DMS79 treated with DMSO at 0.1 percent for 48 hours (cell line): Measurements from ENCODE around the gene EREG.
"Not testable (repeated sequence)": the region's sequence is repeated elsewhere in the genome, so short reads cannot be mapped to it uniquely, and the experiment has no call there.

Experiments
- DNase-seq: peaks from one replicate; lab custom pipeline; 2025; lab: John Stamatoyannopoulos, UW

The EREG gene

GRCh38 chr4:74390677-74391076 lies 25.7 kb downstream of the EREG start:
- no peak for DNase-seq

GRCh38 chr4:74391346-74391745 lies 26.4 kb downstream of the EREG start:
- DNase-seq, result no peak

DNA sequence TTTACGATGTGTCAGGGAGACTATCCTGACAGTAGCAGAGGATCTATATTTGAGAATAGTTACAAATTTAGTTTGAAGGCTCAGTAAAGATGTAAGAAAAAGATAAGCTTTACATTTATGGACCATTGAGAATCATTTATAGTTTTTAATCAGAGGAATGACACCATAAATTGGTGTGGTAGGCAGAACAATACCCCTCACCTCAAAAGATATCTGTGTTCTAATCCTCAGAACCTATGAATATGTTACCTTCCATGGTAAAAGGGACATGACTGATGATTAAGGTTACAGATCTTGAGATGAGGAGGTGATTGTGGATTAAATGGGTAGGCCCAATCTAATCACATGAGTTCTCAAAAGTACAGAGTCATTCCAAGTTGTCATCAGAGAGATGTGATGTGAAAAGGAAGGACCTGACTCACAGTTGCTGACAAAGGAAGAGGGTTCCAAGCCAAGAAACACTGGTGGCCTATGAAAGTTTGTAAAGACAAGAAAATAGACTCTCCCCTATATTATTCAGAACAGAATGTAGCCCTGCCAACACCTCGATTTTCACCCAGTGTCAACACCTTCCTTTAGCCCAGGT lies 27.0 kb downstream of the EREG start:
- DNase-seq, result no peak

DNA sequence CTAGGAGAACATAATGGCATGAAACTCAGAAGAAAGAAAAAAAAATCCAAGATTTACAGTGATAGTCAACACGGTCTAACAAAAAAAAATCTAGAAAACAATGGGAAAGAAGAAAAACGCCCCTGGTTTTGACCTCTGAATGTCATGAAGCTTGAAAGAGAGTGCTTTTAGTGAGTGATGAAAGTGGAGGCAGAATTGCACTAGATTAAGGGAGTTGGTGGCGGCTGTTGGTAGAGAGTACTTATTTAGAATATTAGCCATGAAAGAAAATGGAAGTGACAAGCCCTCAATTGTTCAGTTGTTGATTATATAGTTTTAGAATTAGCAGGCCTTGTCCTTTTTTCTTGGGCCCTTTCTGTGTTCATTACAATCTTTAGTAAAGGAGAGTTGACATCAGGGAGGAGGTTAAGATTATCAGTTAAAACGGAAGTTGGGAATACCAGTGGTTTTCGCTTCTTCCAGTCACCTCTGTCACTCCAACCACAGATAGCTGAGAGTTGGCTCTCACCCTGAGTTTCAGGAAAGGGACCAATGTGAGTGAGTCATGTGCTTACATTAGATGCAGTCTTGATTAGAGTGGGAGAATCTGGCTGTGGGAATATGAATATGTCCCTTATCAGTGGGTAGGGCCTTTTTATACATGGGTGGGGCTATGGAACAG lies 29.7 kb downstream of the EREG start:
- no peak for DNase-seq

DNA sequence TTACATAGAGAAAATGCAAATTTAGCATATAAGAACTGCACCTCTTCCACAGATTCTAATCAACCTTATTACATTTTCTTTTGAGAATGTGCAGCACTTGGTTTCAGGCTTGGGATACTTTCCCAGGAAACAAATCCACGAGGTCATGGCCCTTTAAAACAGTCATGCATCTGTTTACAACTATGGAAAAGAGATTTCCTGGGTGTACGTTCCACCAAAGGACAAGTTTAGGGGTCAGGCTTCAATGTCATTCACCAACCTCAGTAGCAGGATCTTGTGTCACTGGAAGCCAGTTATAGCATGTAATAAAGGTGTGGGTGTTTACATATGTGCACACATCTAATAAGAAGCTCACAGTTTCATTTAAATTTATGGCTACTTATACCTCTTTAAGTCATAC lies 30.7 kb downstream of the EREG start:
- DNase-seq, result no peak

DNA sequence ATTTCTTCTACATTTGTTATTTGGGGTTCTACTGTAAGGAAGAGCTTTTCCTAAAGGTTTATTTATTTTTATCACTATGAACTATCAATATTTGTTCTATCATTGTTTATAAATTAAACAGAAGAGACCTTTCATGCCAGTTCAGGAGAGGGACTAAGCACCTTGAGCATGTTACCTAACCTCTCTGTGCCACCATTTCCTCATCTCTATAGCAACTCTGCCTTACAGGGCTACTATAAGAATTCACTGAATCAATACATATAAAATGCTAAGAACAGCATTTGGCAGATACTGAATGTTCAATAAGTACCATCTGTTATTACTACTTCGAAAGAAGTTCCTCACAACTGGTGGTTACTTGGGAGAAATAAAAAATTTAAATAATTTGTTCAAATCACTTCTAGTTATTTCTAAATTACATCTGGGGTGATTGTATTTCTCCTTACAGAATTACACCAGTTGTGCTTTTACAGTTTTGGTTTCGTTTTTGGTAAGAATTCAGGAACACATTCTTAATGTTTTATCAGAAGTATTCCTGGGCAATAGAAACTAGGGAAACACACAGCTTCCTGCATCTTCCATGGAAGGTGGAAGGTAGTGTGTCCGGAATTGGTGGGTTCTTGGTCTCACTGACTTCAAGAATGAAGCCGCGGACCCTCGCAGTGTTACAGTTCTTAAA lies 32.9 kb downstream of the EREG start:
- DNase-seq, result no peak

DNA sequence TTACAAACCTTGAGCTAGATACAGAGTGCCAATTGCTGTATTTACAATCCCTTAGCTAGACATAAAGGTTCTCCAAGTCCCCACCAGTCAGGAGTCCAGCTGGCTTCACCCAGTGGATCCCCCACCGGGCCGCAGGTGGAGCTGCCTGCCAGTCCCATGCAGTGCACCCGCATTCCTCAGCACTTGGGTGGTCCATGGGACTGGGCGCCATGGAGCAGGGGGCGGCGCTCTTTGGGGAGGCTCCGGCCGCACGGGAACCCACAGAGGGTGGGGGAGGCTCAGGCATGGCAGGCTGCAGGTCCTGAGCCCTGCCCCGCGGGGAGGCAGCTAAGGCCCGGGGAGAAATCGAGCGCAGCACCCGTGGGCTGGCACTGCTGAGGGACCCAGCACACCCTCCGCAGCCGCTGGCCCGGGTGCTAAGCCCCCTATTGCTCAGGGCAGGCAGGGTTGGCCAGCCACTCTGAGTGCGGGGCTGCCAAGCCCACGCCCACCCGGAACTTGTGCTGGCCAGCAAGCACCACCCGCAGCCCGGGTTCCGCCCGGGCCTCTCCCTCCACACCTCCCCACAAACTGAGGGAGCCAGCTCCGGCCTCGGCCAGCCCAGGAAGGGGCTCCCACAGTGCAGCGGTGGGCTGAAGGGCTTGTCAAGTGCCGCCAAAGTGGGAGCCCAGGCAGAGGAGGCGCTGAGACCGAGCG lies 34.1 kb downstream of the EREG start:
- DNase-seq, result not testable (repeated sequence)

DNA sequence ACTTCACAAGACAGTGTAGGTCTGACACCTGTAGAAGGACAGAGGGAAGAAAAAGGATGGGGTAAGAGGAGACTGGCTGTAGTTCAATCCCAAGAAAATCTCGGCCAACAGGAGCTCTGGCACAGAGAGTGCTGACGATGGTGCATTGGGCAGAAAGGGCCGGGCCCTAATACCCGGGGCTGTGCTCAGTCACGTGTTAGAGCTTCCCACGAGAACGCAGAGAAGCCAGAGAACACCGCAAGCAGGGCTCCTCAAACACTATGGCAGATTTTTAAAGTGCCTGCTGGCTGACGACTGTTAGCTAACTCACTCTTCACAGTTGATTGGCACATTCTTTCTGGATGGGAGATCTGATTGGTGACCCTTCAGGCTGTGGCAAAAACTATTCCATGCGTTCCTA lies 35.5 kb downstream of the EREG start:
- no peak for DNase-seq

GRCh38 chr4:74402692-74403456 lies 37.9 kb downstream of the EREG start:
- no peak for DNase-seq

GRCh38 chr4:74407891-74408290 lies 42.9 kb downstream of the EREG start:
- no peak for DNase-seq

- DNase-seq, result no peak
These were observed 43.7 kb downstream of the EREG start for GRCh38 chr4:74408639-74409038.

- DNase-seq, result no peak
These were observed 45.3 kb downstream of the EREG start for GRCh38 chr4:74410272-74410671.

DNA sequence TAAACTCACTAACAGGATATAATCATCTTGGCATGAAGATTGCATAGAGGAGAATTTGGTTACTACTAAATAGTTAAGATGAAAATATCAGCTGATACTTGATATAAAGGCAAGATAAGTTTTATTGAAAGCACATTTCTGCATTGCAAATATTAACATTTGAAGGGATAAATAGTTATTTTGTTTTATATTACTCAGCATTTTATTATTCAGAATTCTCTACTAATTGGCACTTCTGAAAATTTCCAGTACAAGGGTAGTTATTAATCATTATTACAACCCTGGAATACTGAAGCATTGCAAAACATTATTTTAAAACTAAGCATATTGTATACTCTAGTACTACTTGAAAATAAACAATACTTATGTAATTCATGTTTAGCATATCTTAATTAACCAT lies 47.3 kb downstream of the EREG start:
- DNase-seq, result no peak

DNA sequence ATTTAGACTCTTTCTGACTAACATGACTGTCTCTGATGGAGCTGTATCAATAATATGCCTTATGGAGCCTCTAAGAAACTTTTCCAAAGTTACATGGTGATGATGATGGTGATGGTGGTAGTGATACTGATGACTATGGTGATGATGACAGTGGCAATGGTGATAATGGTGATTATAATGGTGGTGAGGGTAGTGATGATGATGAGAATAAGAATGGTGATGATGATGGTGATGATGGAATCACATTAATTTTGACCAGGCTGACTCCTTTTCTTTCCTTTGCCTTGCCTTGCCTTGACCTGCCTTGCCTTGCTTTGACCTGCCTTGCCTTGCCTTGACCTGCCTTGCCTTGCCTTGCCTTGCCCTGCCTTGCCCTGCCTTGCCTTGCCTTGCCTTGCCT lies 48.3 kb downstream of the EREG start:
- DNase-seq, result no peak

GRCh38 chr4:74414149-74414809 lies 49.3 kb downstream of the EREG start:
- DNase-seq, result no peak

GRCh38 chr4:74415602-74416300 lies 50.8 kb downstream of the EREG start:
- no peak for DNase-seq

DNA sequence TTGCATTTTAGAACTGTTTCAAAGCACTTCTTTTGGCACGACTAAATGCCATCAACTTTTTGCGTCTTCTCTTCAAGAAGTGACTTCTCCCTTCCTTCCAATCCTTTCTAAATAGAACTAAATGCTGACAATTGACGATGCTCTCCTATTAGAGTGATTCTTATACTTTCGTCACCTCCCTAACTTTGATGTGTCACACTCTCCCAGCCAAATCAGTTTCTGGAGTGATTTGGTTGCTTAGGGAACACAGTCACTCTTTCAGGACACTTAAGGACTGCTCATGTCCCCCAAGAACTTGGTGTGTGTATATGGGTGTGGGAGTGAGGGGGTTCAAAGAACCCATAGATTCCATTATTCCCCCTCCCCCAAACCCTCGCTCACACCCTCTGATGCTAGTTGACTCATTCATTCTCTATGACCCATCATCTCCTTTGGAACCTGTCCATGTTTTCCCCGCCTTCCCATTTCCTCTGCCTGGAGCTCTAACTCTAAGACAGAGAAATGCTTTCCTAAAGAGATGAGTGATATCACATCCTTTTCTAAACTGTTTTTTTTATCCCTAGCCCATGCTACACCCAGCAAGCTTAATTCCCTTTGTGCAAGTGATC lies 53.2 kb downstream of the EREG start:
- no peak for DNase-seq

DNA sequence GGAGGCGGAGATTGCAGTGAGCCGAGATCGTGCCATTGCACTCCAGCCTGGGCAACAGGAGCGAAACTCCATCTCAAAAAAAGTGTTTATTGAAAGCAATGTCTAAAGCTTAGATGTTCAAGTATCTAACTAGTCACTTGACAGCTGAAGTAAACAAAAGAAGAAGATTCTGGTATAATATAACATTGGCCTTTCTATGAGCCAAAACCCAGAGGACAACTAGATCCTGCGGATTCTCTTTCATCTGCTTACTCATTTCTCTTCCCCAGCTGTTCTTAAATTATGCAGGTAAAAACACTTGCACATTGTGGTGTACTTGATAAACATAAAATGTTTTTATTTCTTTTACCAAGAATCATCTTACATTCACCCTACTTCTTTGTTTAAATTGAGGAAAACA lies 55.9 kb downstream of the EREG start:
- no peak for DNase-seq

- DNase-seq, result no peak
These were observed 58.2 kb downstream of the EREG start for GRCh38 chr4:74423104-74423503.

- DNase-seq, result no peak
These were observed 59.2 kb downstream of the EREG start for GRCh38 chr4:74424111-74424510.

GRCh38 chr4:74426101-74426500 lies 61.2 kb downstream of the EREG start:
- no peak for DNase-seq
